Muscle of arm (tissue), 12 donors: Measurements from ENCODE around the gene NPTX2. TPM values are rescaled to one million over a fixed set of nuclear protein-coding genes. Genes with fewer than 3 reads are reported as not detected.

Experiments used
- DNase-seq: peaks from one replicate; pipeline ENCODE4 v3.0.0-alpha.2; 2013
- polyA plus RNA-seq, 12 donors: library from polyadenylated mRNA; unstranded; fragments of 120-200 nt; gene quantifications; one replicate each; pipeline ENCODE4 v1.2.1, GENCODE V29; 2013; ENCODE audit not compliant: insufficient read length in 12 of 12

Gene NPTX2
- polyA plus RNA-seq, 12 donors, result 4.0 to 16.6 (median 10.2) TPM; not detected in 1

GRCh38 chr7:98651760-98652159 lies 34.7 kb downstream of the NPTX2 start:
- no peak for DNase-seq

DNA sequence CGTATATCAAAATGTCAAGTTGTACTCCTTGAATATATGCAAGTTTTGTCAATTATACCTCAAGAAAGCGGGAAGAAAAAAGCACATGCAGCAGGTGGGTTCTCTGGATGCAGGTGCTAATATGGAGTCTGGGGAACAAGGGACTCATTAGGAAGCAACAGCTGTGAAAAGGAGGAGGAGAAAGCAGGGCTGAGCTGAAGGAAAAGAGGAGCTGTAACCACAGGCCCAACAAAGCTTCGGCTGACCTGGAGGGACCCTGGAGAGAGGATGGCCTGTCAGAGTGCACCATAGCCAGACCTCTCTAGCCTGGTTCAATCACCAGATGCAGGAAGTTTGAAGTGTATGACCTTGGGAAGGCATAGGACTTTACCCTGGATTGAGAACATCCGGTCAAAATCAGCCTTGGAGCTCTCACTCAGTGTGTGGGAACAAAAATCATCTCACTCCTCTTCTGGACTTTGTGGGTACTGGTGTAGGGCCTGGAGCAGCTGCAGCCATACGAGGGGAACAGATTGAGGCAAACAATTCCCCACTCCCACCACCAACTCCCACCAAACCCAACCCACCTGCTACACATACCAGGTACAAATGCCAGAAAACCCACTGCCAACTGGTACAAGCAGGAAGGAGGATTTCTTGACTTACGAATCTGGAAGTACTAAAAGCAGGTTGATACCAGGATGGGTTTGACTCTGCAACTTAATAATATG lies 36.7 kb downstream of the NPTX2 start:
- no peak for DNase-seq

- DNase-seq, result no peak
These were observed 37.6 kb downstream of the NPTX2 start for GRCh38 chr7:98654524-98655272.

DNA sequence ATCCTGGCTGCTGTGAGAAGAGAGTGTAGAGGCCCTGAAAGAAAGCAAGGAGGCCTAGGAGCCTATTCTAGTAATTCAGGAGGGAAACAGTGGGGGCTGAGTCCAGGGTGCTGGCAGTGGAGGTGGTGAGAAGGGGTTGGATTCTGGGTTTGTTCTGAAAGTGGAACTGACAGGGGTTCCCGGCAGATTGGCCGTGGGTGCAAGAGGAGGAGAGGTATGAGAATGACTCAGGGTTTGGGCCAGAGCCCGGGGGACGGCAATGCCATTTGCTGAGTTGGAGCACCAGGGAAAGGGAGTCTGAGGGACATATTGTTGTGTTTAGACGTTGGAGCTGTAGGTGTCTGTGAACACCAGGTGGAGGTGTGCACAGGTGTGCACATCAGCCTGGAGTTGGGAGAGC lies 38.5 kb downstream of the NPTX2 start:
- no peak for DNase-seq

- DNase-seq, result no peak
These were observed 39.8 kb downstream of the NPTX2 start for GRCh38 chr7:98656899-98657298.

DNA sequence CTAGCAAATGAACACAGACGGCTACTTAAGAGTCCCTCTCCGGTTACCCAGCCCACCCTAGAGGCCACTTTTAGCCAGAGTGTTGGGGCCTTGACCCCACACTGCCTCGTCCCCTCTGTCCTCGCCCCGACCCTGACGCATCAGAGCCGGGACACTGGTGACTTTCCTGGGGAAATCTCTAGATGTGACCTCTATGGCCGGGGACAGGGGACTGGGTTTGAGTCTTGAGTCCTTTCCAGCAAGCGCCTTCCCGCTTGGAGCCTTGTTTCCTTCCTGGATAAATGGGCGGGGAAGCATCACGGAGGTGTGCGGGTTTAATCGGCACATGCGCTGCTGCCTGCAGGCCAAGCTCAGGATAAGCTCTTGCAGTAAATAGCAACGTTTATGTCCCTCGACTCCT lies 40.7 kb downstream of the NPTX2 start:
- DNase-seq, result no peak

GRCh38 chr7:98659756-98660155 lies 42.7 kb downstream of the NPTX2 start:
- no peak for DNase-seq

- no peak for DNase-seq
These were observed 44.5 kb downstream of the NPTX2 start for GRCh38 chr7:98661607-98662006.

DNA sequence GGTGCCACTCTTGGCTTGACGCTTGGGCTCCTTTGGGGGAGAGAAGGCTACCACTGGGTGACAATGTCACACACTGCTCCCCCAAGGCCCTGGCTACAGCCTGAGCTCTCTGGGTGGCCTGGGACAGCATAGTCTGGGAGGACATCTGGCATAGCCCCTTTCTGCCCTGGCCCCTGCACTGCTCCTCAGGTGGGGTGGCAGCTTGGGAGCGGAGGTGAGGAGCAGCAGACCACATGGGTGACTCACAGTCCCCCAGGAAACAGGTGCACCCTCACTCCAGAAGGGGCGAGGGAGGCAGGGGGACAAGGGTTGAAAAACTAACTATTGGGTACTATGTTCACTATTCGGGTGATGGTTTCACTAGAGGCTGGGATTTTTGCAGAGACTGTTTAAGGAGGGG lies 45.2 kb downstream of the NPTX2 start:
- no peak for DNase-seq

GRCh38 chr7:98664882-98665281 lies 47.8 kb downstream of the NPTX2 start:
- DNase-seq, result no peak

GRCh38 chr7:98668255-98668654 lies 51.2 kb downstream of the NPTX2 start:
- peak; percentile 55 for DNase-seq

GRCh38 chr7:98669329-98670000 lies 52.4 kb downstream of the NPTX2 start:
- peak; percentile 90 for DNase-seq

- no peak for DNase-seq
These were observed 53.1 kb downstream of the NPTX2 start for GRCh38 chr7:98670186-98670585.

- no peak for DNase-seq
These were observed 54.7 kb downstream of the NPTX2 start for GRCh38 chr7:98671733-98672331.

DNA sequence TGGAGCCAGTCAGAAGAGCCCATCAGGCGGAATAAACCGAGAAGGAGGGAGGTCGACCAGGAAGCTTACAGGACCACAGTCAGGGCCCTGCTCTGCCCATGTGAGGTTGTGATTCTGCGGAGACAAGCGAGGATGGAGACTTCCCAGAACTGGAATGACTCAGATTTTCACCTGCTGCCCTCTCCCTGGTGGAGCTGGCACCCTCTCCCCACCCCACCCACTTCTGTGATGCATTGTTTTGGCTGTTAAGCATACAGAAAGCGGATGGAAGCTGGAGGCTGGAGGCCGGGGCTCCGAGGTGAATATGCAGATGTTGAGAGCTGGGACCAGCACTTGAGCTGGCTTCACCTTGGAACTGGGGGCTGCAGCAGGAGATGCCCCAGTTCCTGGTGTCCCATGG lies 57.4 kb downstream of the NPTX2 start:
- no peak for DNase-seq

DNA sequence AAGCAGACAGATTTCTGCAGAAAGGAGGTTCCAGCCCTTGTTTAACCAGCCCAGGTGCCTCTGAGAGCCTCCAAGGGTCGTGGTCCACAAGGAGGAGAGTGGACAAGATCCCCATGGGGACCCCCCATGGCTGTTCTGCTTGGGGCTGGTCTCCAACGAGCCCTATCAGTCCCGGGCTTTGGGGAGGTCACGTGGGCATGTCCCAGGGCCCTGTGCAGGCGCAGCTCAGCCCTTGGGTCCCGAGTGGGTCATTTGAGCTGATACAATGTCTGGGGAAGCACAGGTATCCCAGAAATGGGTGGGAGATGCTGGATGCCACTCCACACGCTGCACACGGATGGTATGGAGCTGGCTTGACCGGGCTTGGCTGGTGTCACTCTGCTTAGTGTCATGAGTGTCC lies 57.8 kb downstream of the NPTX2 start:
- no peak for DNase-seq

DNA sequence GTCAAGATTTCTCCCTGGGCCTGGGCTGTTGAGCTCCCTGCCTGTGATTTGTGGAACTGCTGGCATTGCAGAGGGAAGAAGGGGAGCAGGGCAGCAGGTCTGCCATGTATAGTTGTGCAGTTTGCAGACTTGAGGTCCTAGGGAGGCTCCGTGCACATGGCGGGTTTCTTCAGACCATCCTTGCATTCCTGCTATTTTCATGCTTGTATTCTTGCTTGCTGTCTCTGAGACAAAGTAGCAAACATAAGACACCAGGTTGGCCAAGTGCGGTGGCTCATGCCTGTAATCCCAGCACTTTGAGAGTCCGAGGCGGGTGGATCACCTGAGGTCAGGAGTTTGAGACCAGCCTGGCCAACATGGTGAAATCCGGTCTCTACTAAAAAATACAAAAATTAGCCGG lies 61.1 kb downstream of the NPTX2 start:
- no peak for DNase-seq

Other genes starting within 250 kb of the NPTX2 start
- 10 to 100 TPM in 3 of 12 donors, 1 to 10 TPM in 8, not detected in 1; 5.3 to 22.3 (median 8.9) TPM for gene BAIAP2L1, start 216.2 kb upstream of the NPTX2 start, polyA plus RNA-seq